Measurements from ENCODE around the gene SH3PXD2B. TPM values are rescaled to one million over a fixed set of nuclear protein-coding genes. Genes with fewer than 3 reads are reported as not detected.

SH3PXD2B gene
- polyA plus RNA-seq, 3 donors: 0.19 to 0.77 (median 0.31) TPM

GRCh38 chr5:172315587-172316493 lies 138.5 kb downstream of the SH3PXD2B start:
- Mint-ChIP-seq H3K27ac (no peak overlapping the region), H3K36me3 (no peaks in the 10 kb centered on the region), H3K9me3 (no peaks in the 10 kb centered on the region), H3K27me3 (ENCODE audit: low read depth in 3 of 3) (peaks cover 0 to 3% (median 0%) of the 10 kb centered on the region in 3 donors), H3K4me1 (peaks cover 5% of the 10 kb centered on the region), H3K4me3 (no peak overlapping the region)
- Histone ChIP-seq H3K9me3 (replicated peaks in 1 of 2; ENCODE audit: control insufficient read depth in 1 of 2, insufficient read depth in 1 of 2, low read length in 2 of 2) (no peaks in the 10 kb centered on the region), H2AFZ (ENCODE audit: insufficient read depth, low read depth, low read length, poor library complexity, severe bottlenecking) (no peak overlapping the region), H3K4me3 (replicated peaks in 1 of 3; ENCODE audit: low read depth in 2 of 3, low read length in 3 of 3) (no peak overlapping the region), H4K20me1 (ENCODE audit: insufficient read depth, low read length) (no peaks in the 10 kb centered on the region), H3K79me2 (ENCODE audit: insufficient read depth, low read length) (no peaks in the 10 kb centered on the region), H3K4me2 (replicated peaks; ENCODE audit: extremely low read depth, low read length, poor library complexity, severe bottlenecking) (no peak overlapping the region), H3K27me3 (ENCODE audit: control insufficient read depth in 2 of 2, insufficient read depth in 2 of 2, low read length in 2 of 2) (no peaks in the 10 kb centered on the region), H3K9ac (ENCODE audit: insufficient read depth, low read length, poor library complexity, severe bottlenecking) (no peak overlapping the region), H3K36me3 (replicated peaks in 1 of 2; ENCODE audit: control insufficient read depth in 1 of 2, insufficient read depth in 2 of 2, low read length in 2 of 2) (no peaks in the 10 kb centered on the region), H3K27ac (ENCODE audit: low read depth in 1 of 2, low read length in 2 of 2) (no peak overlapping the region), H3K4me1 (ENCODE audit: control insufficient read depth in 1 of 2, insufficient read depth in 2 of 2, low read length in 2 of 2) (no peaks in the 10 kb centered on the region)
- intact Hi-C loops (cut with micrococcal nuclease): no loop called here
- TF ChIP-seq CTCF (IDR thresholded peaks at IDR 0.05): no peak
- WGBS (ENCODE audit: insufficient coverage): 100% methylated on average over 2 of the region's 11 CpGs
- no peak for DNase-seq

GRCh38 chr5:172313915-172314314 lies 140.4 kb downstream of the SH3PXD2B start:
- H3K36me3 ChIP-seq (replicated peaks in 1 of 2; ENCODE audit: control insufficient read depth in 1 of 2, insufficient read depth in 2 of 2, low read length in 2 of 2): no peaks in the 10 kb centered on the region
- peaks cover 5% of the 10 kb centered on the region for H3K4me1 Mint-ChIP-seq
- no peaks in the 10 kb centered on the region for H4K20me1 ChIP-seq (ENCODE audit: insufficient read depth, low read length)
- no peak overlapping the region for H3K9ac ChIP-seq (ENCODE audit: insufficient read depth, low read length, poor library complexity, severe bottlenecking)
- no peaks in the 10 kb centered on the region for H3K9me3 ChIP-seq (replicated peaks in 1 of 2; ENCODE audit: control insufficient read depth in 1 of 2, insufficient read depth in 1 of 2, low read length in 2 of 2)
- no peaks in the 10 kb centered on the region for H3K4me1 ChIP-seq (ENCODE audit: control insufficient read depth in 1 of 2, insufficient read depth in 2 of 2, low read length in 2 of 2)
- no peak overlapping the region for H3K27ac Mint-ChIP-seq
- intact Hi-C loops (cut with micrococcal nuclease): no loop called here
- H2AFZ ChIP-seq (ENCODE audit: insufficient read depth, low read depth, low read length, poor library complexity, severe bottlenecking): no peak overlapping the region
- no peaks in the 10 kb centered on the region for H3K27me3 ChIP-seq (ENCODE audit: control insufficient read depth in 2 of 2, insufficient read depth in 2 of 2, low read length in 2 of 2)
- 57% methylated on average over 3 of the region's 4 CpGs for WGBS (ENCODE audit: insufficient coverage)
- peaks cover 0 to 3% (median 0%) of the 10 kb centered on the region in 3 donors for H3K27me3 Mint-ChIP-seq (ENCODE audit: low read depth in 3 of 3)
- TF ChIP-seq CTCF (IDR thresholded peaks at IDR 0.05): no peak
- no peaks in the 10 kb centered on the region for H3K9me3 Mint-ChIP-seq
- no peak overlapping the region for H3K4me3 Mint-ChIP-seq
- H3K79me2 ChIP-seq (ENCODE audit: insufficient read depth, low read length): no peaks in the 10 kb centered on the region
- no peak for DNase-seq
- H3K4me3 ChIP-seq (replicated peaks in 1 of 3; ENCODE audit: low read depth in 2 of 3, low read length in 3 of 3): no peak overlapping the region
- no peak overlapping the region for H3K27ac ChIP-seq (ENCODE audit: low read depth in 1 of 2, low read length in 2 of 2)
- H3K4me2 ChIP-seq (replicated peaks; ENCODE audit: extremely low read depth, low read length, poor library complexity, severe bottlenecking): no peak overlapping the region
- H3K36me3 Mint-ChIP-seq: no peaks in the 10 kb centered on the region

All from CD14-positive monocyte (primary cell).